NCI-H1092 treated with DMSO at 0.1 percent for 48 hours (cell line): Measurements from ENCODE around the gene TSPO.

Source experiments
- DNase-seq: peaks from one replicate; lab custom pipeline; 2025; lab: John Stamatoyannopoulos, UW

TSPO gene

DNA sequence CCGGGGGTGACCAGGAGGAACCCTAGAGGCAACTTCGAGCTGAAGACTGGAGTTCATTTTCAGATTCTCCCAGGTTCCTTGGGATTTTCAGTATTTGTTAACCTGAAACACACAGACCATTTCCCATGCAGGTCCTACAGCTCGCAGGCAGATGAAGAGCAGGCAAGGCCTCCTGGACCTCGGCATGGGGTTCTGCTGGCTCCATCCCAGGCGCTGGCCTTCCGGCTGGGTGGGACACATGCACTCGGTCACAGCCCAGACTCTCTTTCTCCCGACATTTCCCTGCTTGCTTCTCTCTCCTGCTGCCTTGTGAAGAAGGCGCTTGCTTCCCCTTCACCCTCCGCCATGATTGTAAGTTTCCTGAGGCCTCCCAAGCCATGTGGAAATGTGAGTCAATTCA, 51.0 kb downstream of the TSPO start:
- DNase-seq = no peak

DNA sequence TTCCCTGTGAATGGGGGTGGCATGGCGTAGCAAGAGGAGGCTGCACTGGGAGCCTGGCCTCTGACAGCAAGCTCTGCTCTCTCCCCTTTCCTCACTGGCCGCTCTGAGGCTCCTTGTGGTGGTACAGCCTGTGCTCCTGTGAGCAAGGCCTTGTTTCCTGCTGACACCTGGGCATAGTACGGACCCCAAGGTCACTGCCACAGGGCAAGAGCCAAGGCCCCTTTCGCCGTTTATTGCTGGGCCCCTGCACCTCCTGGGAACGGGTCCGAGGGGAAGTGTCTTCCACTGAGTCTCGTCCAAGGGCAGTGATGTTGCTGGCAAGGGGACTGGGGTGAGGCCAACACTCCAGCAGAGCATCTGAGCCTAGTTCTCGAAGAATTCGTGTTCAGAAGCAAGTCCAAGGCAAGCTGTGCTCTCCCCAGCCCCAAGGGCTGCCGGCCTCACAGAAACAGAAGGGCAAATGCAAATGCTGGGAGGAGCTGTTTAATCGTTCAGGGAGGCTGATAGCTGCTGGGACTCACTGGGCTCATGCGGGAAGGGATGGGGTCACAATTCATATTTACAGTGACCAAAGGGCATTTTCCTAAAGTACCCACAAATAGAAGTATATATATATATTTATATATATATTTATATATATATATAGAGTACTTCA, 51.5 kb downstream of the TSPO start:
- no peak for DNase-seq

DNA sequence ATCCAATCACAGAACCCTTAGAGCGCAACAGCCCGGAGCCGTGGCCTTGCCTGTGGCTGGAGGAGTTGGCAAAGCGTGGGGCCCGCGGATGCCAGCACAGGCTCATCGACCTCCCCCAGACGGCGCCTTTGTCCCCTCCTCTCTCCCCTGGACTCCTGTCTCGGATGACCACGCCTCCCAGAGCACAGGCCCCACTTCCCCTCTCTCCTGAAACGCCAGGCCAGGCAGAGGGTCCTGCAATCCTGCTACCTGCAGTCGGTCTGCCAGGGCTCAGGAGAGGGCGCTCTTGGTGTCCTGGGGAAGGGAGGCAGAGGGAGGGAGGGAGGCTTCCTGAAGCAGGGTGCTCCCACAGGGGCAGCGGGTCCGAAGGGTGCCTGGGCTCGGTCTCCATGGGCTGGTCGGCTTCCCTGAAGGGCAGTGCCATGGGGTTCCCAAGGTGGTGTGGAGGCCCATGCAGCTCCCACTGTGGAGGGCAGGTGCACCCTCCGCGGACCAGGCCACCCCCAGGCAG, 52.2 kb downstream of the TSPO start:
- DNase-seq = no peak

DNA sequence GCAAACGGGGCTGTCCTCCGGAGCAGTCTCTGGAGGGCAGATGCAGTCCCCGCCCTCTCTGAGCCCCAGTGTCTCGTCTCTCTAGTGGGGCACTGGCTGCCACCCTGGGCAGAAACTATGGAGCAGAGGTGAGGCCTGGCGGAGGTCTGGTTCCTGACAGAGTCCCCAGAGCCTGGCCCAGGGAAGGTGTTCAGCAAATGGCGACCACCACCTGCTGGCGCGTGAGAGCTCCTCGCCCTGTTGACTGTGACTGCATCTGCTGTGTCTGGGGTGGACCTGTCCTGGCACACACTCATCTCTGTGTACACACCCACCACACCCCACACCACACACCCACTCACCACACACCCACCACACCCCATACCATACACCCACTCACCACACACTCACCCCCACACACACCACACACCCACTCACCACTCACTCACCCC, 53.9 kb downstream of the TSPO start:
- no peak for DNase-seq

DNA sequence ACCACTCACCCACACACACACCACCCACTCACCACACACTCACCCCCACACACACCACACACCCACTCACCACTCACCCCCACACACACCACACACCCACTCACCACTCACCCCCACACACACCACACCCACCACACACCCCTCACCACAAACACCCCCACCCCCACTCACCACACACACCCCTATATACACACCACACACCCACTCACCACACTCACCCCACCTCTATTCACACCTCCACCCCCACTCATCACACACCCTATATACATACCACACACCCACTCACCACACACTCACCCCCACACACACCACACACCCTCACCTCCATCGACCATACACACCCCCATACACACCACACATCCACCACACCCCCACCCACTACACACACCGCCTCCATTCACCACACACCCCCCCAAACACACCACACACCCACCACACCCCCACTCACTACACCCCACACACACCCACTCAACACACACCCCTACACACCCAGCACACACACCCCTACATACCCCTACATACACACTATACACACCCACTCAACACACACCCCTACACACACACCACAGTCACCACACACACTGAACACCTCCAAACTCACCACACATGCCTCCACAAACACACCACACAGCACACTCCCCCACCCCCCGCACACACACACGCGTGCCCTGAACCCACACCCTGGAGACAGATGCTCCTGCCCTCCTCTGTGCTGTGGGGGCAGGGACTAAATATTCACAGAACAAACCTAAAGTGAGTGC, 54.6 kb downstream of the TSPO start:
- no peak for DNase-seq

DNA sequence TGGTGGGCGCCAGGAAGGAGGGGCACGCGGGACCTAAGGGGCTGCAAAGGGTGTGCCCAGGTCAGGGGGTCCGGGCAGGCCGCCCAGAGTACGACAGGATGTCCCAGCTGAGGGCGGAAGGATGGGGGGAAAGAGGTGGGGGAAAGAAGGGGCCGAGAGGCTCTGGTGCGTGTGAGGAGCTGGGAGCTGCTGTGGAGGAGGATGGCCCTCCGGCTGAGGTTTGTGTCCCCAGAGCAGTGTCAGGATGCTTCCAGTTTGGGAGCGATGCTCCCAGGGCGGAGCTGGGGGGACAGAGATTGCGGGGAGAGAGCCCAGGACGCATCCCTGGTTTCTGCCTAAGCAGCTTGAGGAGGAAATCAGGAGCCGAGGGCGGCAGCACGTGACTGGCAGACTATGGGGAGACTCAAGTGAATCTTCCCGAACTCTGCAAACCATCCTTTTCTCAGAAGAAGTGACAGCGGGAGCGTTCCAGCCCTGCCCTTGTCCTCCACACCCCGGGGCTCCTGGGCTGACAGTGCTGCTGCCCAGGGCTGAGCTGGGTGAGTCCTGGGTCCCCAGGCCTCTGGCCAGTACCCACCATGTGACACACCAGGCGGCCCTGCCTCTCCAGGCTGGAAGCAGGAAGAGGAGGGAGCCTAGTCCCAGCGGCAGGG, 55.3 kb downstream of the TSPO start:
- no peak for DNase-seq

DNA sequence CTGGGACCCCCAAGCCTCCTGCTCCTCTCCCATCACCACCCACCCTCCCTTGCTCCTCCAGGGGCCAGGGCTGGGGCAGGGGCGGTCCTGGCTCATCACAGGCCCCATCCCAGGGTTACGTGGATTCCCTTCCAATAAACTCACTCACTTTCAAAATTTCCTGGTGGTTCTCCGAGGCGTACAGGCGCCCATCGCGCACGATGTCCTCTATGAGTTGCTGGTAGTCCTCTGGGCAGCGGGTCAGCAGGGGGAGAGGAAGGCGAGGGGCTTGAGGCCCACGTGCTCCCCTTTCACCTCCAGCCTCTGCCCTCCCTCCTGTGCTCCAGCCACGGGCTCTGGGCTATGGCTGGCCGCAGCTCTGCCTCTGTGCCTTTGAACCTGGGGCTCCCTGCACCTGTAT, 56.0 kb downstream of the TSPO start:
- no peak for DNase-seq

DNA sequence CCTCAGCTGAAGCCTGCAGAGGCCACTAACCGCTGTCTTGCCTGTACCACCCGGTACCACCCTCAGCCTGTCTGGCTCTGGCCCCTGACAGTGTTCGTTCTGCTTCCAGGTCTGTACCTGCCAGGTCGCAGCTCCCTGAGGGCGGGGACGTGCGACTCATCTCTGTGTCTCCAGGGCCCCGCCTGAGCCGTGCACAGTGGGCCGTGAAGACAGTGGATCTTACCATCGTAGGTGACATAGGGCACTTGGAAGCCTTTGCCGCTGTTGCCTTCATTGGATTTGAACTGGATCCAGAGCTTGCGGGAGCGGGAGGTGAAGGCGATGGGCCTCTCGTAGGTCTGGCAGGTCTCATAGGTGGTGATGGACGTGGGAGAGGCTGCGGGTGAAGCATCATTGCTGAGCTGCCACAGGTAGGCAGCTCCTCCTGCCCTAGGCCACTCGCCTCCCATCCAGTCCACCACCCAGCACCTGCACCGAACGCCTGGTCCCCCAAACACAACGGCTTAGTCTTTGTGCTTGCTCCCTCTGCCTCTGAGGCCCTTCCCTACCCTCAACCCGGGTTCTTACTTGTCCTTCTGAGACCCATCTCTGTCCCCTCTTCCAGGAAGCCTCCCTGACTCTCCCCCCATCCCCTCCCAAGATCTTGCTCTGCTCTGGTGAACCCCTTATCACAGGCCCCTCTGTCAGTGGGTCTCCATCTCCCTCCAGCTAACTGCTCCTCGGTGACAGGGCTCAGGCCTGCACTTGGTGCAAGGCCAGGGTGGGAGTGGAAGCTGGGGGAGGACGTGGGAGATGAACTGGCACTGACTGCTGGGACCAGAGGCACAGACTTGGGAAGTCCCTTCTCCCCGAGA, 56.7 kb downstream of the TSPO start:
- DNase-seq = no peak

DNA sequence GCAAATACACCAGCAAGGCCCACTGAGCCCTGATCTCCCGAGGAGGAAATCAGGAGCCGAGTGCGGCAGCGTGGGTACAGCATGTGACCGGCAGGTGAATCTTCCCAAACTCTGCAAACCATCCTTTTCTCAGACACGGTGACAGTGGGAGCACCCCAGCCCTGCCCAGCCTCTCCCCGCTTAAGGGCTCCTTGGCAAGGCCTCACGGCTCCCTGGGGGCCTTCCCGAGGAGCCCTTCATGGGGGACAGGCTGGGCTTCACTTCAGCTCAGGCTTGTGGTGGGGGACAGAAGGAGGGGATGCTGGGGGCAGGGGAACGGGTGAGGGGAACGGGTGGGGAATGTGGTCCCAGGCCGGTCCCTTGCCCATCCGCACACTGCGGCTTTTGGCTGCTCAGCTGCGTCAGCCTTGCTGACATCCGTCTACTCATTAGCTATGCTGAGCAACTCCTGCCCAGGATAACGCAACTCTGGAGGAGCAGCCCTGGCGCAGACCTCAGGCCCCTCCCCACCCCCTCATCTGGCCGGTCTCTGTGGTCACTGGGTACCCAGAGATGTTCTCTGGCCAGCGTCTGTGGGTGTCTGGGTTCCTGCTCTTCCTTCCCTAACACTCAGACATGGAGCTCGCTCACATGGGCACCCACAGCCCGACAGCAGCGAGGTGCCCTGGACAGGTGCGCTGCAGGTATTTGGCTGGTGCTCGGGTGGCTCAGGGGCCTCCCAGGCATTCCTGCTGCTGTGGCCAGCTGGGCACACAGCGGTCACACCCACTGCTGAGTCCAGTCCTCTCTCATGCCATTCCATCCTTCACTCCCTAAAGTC, 57.6 kb downstream of the TSPO start:
- DNase-seq = no peak

DNA sequence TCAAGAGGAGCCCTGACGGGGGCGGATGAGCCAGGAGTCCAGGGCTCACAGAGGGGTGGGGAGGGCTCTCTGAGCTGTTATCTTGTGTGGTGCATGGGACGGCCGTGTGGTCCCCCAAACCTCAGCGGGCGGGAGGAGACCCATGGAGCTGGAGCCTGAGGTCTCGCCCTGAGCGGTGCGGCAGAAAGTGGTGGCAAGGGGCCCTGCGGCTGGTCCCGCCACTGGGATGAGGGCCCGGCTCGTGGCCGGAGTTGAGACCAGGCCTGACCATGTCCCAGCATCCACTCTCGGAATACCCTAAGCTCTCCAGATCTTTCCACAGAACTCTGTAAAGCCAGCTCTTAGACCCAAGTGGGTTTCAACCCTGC, 58.1 kb downstream of the TSPO start:
- DNase-seq = no peak

DNA sequence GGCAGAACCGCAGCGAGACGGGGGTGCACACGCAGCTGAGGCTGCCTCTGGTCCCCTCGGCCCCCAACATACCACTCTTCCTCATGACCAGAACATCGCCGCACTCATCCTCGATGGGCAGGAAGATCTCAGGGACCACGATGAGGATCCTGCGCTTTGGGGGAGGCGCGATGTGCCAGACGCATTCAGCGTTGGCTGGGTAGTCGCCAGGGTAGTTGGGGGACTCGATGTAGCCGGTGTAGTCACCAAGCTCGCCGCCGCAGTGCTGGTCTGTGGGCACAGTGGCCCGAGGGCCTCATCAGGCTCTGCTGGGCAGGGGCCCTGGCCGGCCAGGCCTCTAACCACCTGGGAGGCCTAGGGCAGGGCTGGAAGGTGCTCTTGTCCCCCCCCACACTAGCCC, 58.6 kb downstream of the TSPO start:
- no peak for DNase-seq

DNA sequence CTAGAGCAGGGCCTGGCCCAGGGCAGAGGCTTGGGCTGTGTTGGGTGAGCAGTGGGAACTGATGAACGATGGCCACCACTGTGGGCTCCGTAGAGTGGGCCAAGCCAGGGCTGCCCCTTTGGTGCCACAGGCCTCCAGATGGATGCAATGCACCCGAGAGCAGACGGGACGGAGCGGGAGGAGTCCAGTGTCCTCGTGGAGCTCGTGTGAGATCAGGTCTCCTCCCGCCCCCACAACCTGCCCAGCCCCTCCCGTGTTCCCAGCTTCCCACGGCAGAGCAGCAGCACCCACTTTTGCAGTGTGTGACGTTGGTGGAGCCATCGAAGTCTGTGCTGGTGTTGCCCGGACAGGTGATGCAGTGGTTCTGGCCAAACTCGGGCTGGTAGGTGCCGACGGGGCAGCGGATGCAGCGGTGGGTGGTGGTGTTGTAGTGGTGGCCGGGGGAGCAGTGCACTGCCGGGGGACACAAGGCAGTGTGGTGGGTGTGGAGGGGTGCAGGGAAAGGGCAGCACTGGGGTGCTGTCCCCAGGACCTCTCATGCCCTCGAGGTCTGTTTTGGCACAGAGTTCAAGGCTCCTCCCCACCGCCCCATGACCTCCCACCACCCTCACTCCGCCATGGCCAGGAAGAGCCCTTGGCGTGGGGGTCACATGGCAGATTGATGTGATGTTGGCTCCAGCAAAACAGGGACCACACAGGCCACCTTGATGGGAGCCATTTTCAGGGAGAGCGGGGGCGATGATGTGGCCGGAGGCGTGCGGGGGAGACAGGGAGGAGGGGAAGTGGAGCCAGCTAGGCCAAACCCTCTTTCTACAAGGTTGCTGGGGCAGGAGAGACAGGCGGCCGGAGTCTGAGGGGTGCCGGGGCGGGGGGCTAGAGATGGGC, 59.5 kb downstream of the TSPO start:
- no peak for DNase-seq

DNA sequence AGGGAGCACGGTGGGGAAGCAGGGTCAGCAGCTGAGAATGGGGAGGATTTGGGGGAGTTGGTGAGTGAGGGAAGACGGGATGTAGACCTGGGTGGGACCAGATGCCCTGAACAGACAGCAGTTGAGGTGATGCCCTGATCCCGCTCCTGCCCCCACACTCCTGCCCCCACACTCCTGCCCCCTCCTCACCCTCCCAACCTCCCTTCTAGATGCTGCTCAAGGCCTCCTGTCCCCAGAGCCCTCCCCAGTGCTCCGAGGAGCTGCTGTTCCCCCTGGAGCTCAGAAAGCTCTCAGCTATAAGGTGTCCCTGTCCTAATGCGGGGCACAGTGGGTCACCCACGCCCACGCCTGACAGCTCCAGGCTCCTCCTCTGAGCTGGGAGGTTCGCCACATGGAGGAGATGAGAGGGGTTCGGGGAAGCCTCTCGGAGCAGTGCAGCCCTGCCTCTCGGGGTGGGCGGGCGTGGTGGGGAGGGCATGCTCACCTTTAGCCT, 60.6 kb downstream of the TSPO start:
- no peak for DNase-seq

DNA sequence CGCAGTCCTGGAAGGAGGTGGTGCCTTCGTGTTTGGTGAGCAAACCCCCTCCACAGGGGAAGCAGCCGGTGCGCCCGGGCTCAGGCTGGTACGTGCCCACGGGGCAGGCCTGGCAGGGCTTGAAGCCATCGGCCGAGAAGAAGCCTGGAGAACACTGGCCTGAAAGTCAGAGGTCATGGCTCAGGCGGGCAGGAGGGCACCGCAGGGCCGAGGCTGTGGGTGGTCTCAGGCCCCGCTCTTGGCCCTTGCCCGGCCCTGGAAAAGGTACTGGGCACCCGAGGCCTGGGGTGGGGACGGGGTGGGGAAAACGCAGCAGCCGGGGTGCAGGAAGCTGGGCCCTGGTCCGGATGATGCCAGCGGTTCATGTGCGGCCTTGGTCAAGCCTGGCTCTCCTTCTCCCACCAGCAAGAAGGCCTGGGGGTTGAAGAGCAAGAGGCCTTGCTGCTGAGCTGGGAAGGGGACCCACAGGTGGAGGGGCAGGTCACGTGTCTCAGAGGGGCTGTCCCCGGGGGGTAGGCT, 61.1 kb downstream of the TSPO start:
- no peak for DNase-seq
